HuH-7 (cell line): ENCODE measurements around the gene MPC1.

Source experiments
- DNase-seq: peaks from one replicate; pipeline ENCODE4 v3.0.0; 2011; ENCODE audit warnings: low spot score

Gene MPC1

DNA sequence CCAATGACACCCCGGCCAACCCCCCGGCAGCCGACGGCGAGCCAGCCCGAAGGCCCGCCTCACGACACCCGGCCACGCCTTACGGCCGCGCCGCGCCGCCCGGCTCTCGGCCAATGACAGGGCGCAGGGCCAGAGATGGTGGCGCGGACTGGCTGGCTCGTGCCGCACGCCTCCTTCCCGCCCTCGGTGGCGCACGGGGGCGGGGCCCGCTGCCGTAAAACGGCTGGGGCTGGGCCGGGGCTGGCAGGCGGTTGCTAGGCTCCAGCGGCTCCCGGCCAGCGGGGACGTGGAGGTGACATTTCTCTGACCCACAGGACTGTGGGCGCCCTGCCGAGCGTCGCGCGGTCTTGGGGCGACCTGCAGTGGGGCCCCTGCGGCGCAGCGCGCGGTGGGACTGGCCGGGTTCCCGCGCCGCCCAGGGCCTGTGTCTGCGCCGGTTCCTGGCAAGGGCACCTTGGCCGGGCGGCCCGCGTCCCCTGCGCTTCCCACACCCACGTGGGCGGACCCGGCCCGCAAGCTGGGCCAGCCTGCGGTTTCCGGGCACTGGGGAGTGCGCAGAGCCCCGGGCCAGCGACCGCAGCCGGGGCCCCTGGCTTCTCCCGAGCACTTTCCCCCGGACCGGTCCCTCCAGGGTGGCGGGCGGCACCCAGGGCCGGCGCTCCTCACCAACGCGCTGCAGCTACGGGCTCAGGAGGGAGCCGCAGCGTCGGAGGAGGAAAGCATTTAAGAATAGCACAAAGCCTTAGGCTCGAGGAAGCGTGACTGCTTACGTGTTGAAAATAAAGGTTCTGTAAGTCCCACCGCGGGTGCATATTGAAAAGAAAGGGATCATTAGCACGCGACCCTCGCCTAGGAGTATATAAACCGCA lies at the start of gene MPC1:
Gene MPC1 (minus strand): TSS at position 8 of the 869 bp plus-strand sequence. CDS start 64 bp downstream, outside the sequence.
- peak; percentile 98 for DNase-seq

- DNase-seq = no peak
Observed at GRCh38 chr6:166430269-166430668, 47.5 kb upstream of the MPC1 start.

- DNase-seq = no peak
Observed at GRCh38 chr6:166424431-166424830, 41.7 kb upstream of the MPC1 start.

DNA sequence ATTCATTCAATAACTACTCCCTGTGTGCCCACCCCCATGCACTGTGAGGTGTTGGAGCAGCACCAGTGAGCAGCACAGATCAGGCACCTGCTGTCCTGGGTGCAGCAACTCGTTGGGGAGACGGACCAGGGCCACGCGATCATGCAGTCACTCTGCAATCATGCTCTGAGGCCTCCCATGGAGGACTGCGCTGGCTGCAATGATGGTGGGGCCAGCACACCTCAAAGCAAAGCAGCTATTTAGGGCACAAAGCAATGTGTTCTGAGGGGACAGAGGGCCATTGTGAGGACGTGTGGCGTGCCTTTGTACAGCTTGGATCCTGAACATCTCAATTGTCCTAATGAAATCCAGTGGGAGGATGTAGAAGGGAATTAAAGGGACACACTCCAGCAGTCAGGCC lies 41.0 kb upstream of the MPC1 start:
- DNase-seq = no peak

- no peak for DNase-seq
Observed at GRCh38 chr6:166423051-166423745, 40.5 kb upstream of the MPC1 start.

- no peak for DNase-seq
Observed at GRCh38 chr6:166422201-166422940, 39.6 kb upstream of the MPC1 start.

DNA sequence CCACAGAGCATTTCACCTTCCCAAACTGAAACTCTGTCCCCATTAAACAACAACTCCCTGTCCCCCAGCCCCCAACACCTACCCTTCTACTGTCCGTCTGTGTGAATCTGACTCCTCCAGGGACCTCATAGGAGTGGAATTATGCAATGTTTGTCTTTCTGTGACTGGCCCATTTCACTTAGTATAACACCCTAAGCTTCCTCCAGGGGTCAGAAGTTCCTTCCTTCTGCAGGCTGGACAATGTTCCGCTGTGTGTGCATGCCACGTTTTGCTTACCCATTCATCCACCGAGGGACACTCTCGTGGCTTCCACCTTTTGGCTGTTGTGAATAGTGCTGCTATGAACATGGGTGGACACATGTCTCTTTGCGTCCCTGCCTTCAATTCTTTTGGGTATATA lies 37.6 kb upstream of the MPC1 start:
- peak; percentile 93 for DNase-seq

GRCh38 chr6:166419717-166420116 lies 37.0 kb upstream of the MPC1 start:
- no peak for DNase-seq

DNA sequence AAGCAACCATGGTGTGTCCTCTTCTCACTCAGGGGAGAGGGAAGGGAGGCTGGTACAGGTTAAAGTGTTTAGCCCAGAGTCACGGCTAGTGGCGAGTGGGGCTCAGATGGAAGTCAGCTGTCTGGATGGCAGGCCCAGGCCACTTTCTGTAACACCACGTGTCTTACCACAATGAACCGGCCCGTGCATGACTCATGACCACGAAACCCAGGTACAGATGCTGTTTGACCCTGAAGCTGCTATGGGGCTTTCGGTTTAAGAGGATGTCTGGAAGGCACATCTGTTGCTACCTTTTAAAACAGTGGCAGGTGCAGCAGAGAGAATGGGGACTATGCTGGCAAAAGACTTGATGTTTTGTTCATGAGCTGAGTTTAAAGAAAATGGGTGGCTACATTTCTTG lies 36.5 kb upstream of the MPC1 start:
- no peak for DNase-seq

DNA sequence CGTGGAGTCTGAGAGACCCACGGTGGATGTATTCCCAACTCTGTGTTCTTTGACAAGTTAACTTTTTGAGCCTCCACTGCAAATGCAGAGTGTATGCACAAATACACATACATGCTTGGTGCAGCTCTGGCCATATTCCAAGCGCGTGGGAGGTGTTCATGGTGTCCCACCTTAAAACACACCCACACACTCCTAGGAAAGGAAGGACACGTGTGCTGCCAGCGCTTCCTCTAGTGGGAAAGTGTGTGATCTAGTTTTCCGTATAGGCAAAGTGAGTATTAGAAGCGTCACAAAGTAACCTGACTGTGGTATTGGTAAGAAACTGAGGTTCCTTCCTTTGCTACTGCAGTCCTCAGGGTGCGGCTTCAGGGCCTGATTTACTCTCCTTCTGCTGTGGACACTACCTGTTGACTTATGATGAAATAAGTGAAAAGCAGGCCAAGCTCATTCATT lies 36.0 kb upstream of the MPC1 start:
- DNase-seq = no peak

DNA sequence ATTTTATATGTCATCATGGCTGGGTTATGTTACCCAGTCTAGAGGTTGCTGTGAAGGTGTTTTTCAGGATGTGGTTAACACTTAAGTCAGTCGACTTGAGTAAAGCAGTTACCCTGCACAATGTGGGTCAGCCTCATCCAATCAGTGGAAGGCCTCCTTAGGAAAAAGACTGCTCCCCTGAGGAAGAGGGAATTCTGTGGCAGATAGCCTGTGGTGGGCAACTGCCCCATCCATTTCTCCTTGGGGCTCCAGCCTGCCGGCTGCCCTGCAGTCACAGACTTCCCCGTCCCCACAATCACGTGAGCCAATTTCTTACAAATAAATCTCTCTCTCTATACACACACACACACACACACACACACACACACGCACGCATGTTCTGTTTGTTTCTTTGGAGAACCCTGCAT lies 34.5 kb upstream of the MPC1 start:
- no peak for DNase-seq

DNA sequence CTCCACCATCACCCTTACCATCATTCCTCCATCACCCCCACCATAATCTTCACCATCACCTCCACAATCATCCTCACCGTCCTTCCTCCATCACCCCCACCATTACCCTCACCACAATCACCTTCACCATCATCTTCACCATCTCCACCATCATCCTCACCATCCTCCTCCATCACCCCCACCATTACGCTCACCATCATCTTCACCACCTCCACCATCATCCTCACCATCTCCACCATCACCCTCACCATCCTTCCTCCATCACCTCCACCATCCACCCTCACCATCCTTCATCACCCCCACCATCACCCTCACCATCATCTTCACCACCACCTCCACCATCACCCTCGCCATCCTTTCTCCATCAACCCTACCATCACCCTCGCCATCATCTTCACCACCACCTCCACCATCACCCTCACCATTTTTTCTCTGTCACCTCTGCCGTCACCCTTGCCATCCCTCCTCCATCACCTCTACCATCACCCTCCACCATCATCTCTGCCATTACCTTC lies 33.1 kb upstream of the MPC1 start:
- no peak for DNase-seq

GRCh38 chr6:166415306-166415705 lies 32.6 kb upstream of the MPC1 start:
- DNase-seq = no peak

DNA sequence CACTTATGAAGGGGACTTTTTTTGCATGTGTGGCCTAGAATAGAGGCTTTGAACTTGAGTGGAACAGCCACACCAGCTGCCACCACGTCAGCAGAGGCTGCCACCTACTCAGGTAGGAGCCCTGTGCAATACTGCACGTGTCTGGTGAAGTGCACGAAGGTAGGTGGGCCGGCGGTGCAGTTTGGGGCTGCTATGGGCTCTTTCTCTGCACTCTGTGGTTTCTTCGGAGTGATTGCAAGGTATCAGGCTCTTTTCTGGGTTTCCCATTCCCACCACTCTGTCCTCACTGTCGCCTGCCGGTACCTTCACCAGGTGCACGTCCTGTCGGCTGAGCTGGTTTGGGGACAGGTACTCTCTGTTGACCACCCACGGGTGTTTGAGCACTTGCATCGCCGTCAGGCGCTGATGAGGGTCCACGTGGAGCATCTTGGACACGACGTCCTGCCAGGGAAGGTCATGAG lies 30.8 kb upstream of the MPC1 start:
- DNase-seq = no peak

DNA sequence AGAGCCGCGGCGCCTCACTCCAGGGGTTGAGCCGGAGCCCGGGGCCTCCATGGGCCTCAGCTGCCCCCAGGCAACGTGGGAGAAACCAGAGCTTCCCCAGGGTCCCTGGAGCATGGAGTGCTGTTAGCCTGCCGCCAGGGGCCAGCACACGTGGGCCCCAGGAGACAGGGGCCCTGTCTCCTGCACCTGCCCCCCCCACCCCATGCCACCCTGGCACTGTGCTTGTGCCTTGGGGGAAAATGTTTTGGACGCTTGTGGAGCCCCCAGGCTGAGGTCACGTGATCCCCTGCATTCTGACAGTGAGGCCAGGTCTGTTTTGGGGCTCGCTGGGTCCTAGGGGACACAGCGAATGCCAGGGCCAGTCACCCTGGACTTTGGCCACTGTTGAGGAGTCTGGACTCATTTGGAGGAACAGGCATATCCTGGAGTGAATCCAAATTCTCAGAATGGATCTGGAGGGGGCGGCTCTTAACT lies 30.2 kb upstream of the MPC1 start:
- DNase-seq = no peak

DNA sequence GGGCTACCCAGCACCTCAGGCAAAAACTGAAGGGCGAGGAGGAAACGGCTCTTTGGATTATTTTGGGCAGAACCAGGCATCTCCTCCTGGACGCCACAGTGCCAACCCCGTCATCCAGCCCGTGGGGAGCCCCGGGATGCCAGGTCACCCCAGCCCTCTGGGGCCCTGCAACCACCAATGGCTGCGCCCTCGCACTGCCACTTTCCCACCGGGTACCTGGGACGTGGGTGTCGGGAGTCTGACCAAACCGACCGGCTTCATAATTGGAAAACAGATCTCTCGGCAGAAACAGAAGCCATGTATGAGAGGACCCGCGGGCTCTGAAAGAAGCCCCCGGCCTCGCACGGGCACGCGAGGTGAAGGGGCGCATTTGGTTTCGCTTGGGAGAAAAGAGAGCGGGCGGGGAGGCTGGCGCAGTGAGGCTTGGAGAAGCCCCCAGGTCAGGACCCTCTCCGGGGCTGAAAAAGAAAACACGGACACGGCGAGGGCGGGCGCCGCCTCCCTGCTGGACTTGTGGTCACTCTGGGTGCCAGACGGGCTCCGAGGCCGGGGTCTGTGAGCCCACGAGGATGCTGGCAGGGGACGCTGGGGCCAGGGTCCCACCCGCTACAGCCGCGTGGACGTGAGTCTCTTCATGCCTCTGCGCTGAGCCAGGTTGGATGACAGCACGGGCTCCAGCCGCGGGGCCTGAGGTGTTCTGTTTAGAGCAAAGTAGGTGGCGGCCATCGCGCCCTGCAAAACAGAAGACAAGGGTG lies 29.6 kb upstream of the MPC1 start:
- DNase-seq = no peak

GRCh38 chr6:166411721-166412151 lies 29.0 kb upstream of the MPC1 start:
- DNase-seq = no peak

DNA sequence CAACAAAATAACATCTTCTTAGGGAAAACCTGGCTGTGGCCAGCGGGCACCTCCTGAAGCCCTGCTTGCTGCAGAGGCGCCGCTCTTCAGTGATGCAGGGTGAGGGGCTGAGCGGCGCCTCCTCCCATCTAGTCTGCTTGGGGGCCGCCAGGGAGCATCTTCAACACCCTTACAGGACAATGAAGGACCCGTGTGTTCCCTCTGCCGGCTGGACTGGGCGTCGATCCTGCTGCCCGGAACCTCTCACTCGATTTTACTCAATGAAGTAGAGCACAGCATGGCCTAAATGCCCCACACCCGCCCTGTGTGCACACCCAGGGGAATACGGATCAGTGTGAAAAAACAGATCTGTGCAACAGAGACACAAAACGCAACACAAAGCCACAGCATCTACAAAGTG lies 28.5 kb upstream of the MPC1 start:
- no peak for DNase-seq

- DNase-seq = no peak
Observed at GRCh38 chr6:166410426-166410935, 27.7 kb upstream of the MPC1 start.

- peak; percentile 73 for DNase-seq
Observed at GRCh38 chr6:166408936-166409755, 26.4 kb upstream of the MPC1 start.
